GM23338 (cell line): ENCODE measurements around the gene CD68. TPM values are rescaled to one million over a fixed set of nuclear protein-coding genes. Genes with fewer than 3 reads are reported as not detected.

Experiments
- ATAC-seq: fragments of 200-7000 bp; cut with Tn5 transposase; 3 replicates; pipeline ENCODE4 v1.9.1; 2020
- DNase-seq: peaks from one replicate; pipeline ENCODE4 v3.0.0-alpha.2; 2015; ENCODE audit warnings: low spot score
- H2AFZ ChIP-seq: fragments of 200-600 bp; sonication (generic); 2 replicates; pipeline ENCODE4 v1.8.0; 2016; ENCODE audit warnings: antibody characterized with exemption, mild to moderate bottlenecking, moderate library complexity
- H3F3A ChIP-seq: fragments of 200-600 bp; sonication (generic); replicated peaks from 2 replicates; pipeline ENCODE4 v1.8.0; 2017; ENCODE audit warnings: antibody characterized with exemption, mixed run types, low read depth
- H3K27ac ChIP-seq: fragments of 200-600 bp; sonication (generic); 2 replicates; pipeline ENCODE4 v1.6.1; 2016; ENCODE audit warnings: low read depth
- H3K27me3 ChIP-seq: fragments of 200-600 bp; sonication (generic); 2 replicates; pipeline ENCODE4 v1.8.0; 2016; ENCODE audit warnings: mild to moderate bottlenecking, mixed run types, moderate library complexity; ENCODE audit not compliant: insufficient read depth
- H3K36me3 ChIP-seq: fragments of 200-600 bp; sonication (generic); 2 replicates; pipeline ENCODE4 v1.8.0; 2016; ENCODE audit warnings: mild to moderate bottlenecking; ENCODE audit not compliant: insufficient read depth
- H3K4me1 ChIP-seq: fragments of 200-600 bp; sonication (generic); 2 replicates; pipeline ENCODE4 v1.8.0; 2016; ENCODE audit warnings: mild to moderate bottlenecking, moderate library complexity; ENCODE audit not compliant: insufficient read depth
- H3K4me2 ChIP-seq: fragments of 200-600 bp; sonication (generic); 2 replicates; pipeline ENCODE4 v1.7.1; 2017; ENCODE audit warnings: mixed run types
- H3K4me3 ChIP-seq: fragments of 200-600 bp; sonication (generic); 2 replicates; pipeline ENCODE4 v1.6.1; 2016; ENCODE audit warnings: mixed run types
- H3K79me2 ChIP-seq: fragments of 200-600 bp; sonication (generic); replicated peaks from 2 replicates; pipeline ENCODE4 v1.8.0; 2017; ENCODE audit warnings: mild to moderate bottlenecking; ENCODE audit not compliant: insufficient read depth
- H3K9me2 ChIP-seq: fragments of 200-600 bp; sonication (generic); 2 replicates; pipeline ENCODE4 v1.8.0; 2017; ENCODE audit not compliant: insufficient read depth
- H4K20me1 ChIP-seq: fragments of 200-600 bp; sonication (generic); replicated peaks from 2 replicates; pipeline ENCODE4 v1.8.0; 2017; ENCODE audit warnings: mild to moderate bottlenecking; ENCODE audit not compliant: insufficient read depth
- H3K27ac Mint-ChIP-seq: 2 replicates; pipeline ENCODE4 v1.8.0; 2020; ENCODE audit warnings: inconsistent platforms, mild to moderate bottlenecking, moderate library complexity, mixed read lengths
- H3K27me3 Mint-ChIP-seq: 3 replicates; pipeline ENCODE4 v1.8.0; 2022; ENCODE audit warnings: low read depth, mild to moderate bottlenecking, moderate library complexity, mixed read lengths, inconsistent platforms; ENCODE audit not compliant: insufficient read depth, poor library complexity
- H3K36me3 Mint-ChIP-seq: 3 replicates; pipeline ENCODE4 v1.8.0; 2021; ENCODE audit warnings: low read depth, mild to moderate bottlenecking, inconsistent platforms, moderate library complexity, mixed read lengths
- H3K4me1 Mint-ChIP-seq: 3 replicates; pipeline ENCODE4 v1.8.0; 2020; ENCODE audit warnings: mild to moderate bottlenecking, inconsistent platforms, mixed read lengths
- H3K4me3 Mint-ChIP-seq: 3 replicates; pipeline ENCODE4 v1.8.0; 2021; ENCODE audit warnings: moderate library complexity, mild to moderate bottlenecking, inconsistent platforms, mixed read lengths
- H3K9me3 Mint-ChIP-seq: 3 replicates; pipeline ENCODE4 v1.8.0; 2020; ENCODE audit warnings: moderate library complexity, mild to moderate bottlenecking, inconsistent platforms, mixed read lengths
- CREB1 ChIP-seq: fragments of 250-450 bp; sonication (Bioruptor Pico); IDR thresholded peaks from 2 replicates; pipeline ENCODE4 v1.5.0; 2020; ENCODE audit warnings: low read depth, mild to moderate bottlenecking, moderate library complexity
- EZH2phosphoT487 ChIP-seq: fragments of 200-600 bp; sonication (generic); IDR thresholded peaks from one replicate; pipeline ENCODE4 v1.8.1; 2018; ENCODE audit warnings: antibody characterized with exemption; ENCODE audit not compliant: unreplicated experiment
- STAT1 ChIP-seq: IDR thresholded peaks from one replicate; pipeline ENCODE4 v1.6.1; 2016; ENCODE audit warnings: antibody characterized with exemption; ENCODE audit not compliant: unreplicated experiment
- ZNF114 ChIP-seq: fragments of 250-450 bp; sonication (Bioruptor Pico); IDR thresholded peaks from 2 replicates; pipeline ENCODE4 v1.5.0; 2020; ENCODE audit warnings: mild to moderate bottlenecking, moderate library complexity
- ZNF331 ChIP-seq: fragments of 250-450 bp; sonication (Bioruptor Pico); IDR thresholded peaks from 2 replicates; pipeline ENCODE4 v1.5.0; 2020; ENCODE audit warnings: low read depth, mild to moderate bottlenecking, moderate library complexity
- polyA plus RNA-seq: library from polyadenylated mRNA; unstranded; fragments of >200 nt; fragmentation: Nextera tagmentation; extraction: Ambion mirVana; gene quantifications from 2 replicates; pipeline ENCODE4 v1.2.1, GENCODE V29; 2016
- total RNA-seq: library from RNA; depleted of rRNA; stranded (reverse); fragments of >200 nt; shearing (Covaris generic); gene quantifications from 2 replicates; pipeline ENCODE4 v1.2.3, GENCODE V29; 2014
- TF ChIP-seq, protein P1 (sequence below), 2 experiments: fragments of 200-600 bp in 1 of 2; sonication (generic) in 1 of 2; conservative IDR thresholded peaks; 2 replicates each; pipeline versions ENCODE4 v1.5.1 to v1.6.1; 2016 to 2017; ENCODE audit warnings: antibody characterized with exemption in 2 of 2, low read depth in 2 of 2, mild to moderate bottlenecking in 2 of 2, moderate library complexity in 1 of 2
- TF ChIP-seq, protein P2 (sequence below): fragments of 250-450 bp; sonication (Bioruptor Pico); IDR thresholded peaks from 2 replicates; pipeline ENCODE4 v1.5.0; 2020; ENCODE audit warnings: mild to moderate bottlenecking, moderate library complexity

Gene CD68
- total and polyA plus RNA-seq, 2 experiments from 2014 or later, result not detected

DNA sequence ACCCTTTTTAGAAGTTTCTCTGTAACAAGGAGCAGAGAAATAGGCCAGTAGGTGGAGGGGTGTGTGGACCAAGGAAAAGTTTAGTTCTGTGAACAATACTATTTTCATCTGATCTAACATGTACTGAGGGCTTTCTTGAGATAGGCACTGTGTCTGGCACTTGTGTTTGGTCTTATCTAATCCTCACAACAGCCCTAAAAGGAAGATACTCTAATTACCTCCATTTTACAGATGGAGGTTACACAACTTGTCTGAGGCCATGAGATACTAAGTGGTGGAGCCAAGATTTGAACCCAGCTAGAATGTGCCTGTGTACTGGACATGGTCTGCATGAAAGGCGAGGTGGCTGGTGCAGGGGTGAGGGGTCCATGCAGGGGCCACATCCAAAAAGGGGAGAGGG lies 26.1 kb upstream of the CD68 start:
- Histone ChIP-seq H3K4me2 (no peak overlapping the region), H3K27ac (no peak overlapping the region), H4K20me1 (no peaks in the 10 kb centered on the region), H3F3A (peaks cover 19% of the 10 kb centered on the region), H3K79me2 (no peaks in the 10 kb centered on the region), H3K36me3 (no peaks in the 10 kb centered on the region), H3K9me2 (no peaks in the 10 kb centered on the region), H3K4me3 (no peak overlapping the region), H2AFZ (no peak overlapping the region), H3K27me3 (peaks cover 4% of the 10 kb centered on the region), H3K4me1 (peaks cover 15% of the 10 kb centered on the region)
- DNase-seq (no peak), ATAC-seq (no peak)
- H3K27ac Mint-ChIP-seq, result no peak overlapping the region
- H3K9me3 Mint-ChIP-seq, result no peaks in the 10 kb centered on the region
- no peak overlapping the region for H3K4me3 Mint-ChIP-seq
- TF ChIP-seq ZNF331 (no peak), STAT1 (no peak), ZNF114 (no peak), CREB1 (CRISPR knock-in tag) (no peak), EZH2phosphoT487 (no peak)
- TF ChIP-seq, protein P1, sequence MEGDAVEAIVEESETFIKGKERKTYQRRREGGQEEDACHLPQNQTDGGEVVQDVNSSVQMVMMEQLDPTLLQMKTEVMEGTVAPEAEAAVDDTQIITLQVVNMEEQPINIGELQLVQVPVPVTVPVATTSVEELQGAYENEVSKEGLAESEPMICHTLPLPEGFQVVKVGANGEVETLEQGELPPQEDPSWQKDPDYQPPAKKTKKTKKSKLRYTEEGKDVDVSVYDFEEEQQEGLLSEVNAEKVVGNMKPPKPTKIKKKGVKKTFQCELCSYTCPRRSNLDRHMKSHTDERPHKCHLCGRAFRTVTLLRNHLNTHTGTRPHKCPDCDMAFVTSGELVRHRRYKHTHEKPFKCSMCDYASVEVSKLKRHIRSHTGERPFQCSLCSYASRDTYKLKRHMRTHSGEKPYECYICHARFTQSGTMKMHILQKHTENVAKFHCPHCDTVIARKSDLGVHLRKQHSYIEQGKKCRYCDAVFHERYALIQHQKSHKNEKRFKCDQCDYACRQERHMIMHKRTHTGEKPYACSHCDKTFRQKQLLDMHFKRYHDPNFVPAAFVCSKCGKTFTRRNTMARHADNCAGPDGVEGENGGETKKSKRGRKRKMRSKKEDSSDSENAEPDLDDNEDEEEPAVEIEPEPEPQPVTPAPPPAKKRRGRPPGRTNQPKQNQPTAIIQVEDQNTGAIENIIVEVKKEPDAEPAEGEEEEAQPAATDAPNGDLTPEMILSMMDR (conservative IDR thresholded peaks at IDR 0.05; ENCODE audit: low read depth in 2 of 2), result no peak
- TF ChIP-seq, protein P2, sequence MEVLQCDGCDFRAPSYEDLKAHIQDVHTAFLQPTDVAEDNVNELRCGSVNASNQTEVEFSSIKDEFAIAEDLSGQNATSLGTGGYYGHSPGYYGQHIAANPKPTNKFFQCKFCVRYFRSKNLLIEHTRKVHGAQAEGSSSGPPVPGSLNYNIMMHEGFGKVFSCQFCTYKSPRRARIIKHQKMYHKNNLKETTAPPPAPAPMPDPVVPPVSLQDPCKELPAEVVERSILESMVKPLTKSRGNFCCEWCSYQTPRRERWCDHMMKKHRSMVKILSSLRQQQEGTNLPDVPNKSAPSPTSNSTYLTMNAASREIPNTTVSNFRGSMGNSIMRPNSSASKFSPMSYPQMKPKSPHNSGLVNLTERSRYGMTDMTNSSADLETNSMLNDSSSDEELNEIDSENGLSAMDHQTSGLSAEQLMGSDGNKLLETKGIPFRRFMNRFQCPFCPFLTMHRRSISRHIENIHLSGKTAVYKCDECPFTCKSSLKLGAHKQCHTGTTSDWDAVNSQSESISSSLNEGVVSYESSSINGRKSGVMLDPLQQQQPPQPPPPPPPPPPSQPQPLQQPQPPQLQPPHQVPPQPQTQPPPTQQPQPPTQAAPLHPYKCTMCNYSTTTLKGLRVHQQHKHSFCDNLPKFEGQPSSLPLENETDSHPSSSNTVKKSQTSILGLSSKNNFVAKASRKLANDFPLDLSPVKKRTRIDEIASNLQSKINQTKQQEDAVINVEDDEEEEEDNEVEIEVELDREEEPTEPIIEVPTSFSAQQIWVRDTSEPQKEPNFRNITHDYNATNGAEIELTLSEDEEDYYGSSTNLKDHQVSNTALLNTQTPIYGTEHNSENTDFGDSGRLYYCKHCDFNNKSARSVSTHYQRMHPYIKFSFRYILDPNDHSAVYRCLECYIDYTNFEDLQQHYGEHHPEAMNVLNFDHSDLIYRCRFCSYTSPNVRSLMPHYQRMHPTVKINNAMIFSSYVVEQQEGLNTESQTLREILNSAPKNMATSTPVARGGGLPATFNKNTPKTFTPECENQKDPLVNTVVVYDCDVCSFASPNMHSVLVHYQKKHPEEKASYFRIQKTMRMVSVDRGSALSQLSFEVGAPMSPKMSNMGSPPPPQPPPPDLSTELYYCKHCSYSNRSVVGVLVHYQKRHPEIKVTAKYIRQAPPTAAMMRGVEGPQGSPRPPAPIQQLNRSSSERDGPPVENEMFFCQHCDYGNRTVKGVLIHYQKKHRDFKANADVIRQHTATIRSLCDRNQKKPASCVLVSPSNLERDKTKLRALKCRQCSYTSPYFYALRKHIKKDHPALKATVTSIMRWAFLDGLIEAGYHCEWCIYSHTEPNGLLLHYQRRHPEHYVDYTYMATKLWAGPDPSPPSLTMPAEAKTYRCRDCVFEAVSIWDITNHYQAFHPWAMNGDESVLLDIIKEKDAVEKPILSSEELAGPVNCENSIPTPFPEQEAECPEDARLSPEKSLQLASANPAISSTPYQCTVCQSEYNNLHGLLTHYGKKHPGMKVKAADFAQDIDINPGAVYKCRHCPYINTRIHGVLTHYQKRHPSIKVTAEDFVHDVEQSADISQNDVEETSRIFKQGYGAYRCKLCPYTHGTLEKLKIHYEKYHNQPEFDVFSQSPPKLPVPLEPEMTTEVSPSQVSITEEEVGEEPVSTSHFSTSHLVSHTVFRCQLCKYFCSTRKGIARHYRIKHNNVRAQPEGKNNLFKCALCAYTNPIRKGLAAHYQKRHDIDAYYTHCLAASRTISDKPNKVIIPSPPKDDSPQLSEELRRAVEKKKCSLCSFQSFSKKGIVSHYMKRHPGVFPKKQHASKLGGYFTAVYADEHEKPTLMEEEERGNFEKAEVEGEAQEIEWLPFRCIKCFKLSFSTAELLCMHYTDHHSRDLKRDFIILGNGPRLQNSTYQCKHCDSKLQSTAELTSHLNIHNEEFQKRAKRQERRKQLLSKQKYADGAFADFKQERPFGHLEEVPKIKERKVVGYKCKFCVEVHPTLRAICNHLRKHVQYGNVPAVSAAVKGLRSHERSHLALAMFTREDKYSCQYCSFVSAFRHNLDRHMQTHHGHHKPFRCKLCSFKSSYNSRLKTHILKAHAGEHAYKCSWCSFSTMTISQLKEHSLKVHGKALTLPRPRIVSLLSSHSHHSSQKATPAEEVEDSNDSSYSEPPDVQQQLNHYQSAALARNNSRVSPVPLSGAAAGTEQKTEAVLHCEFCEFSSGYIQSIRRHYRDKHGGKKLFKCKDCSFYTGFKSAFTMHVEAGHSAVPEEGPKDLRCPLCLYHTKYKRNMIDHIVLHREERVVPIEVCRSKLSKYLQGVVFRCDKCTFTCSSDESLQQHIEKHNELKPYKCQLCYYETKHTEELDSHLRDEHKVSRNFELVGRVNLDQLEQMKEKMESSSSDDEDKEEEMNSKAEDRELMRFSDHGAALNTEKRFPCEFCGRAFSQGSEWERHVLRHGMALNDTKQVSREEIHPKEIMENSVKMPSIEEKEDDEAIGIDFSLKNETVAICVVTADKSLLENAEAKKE (CRISPR knock-in tag), result no peak
- peaks cover 13% of the 10 kb centered on the region for H3K27me3 Mint-ChIP-seq
- H3K4me1 Mint-ChIP-seq, result peaks cover 27% of the 10 kb centered on the region
- no peaks in the 10 kb centered on the region for H3K36me3 Mint-ChIP-seq
